IMR-90 (cell line): Measurements from ENCODE around the gene GADD45GIP1. TPM values are rescaled to one million over a fixed set of nuclear protein-coding genes. Genes with fewer than 3 reads are reported as not detected.

ENCODE experiments used
- ATAC-seq: fragments of 200-7000 bp; cut with Tn5 transposase; 2 replicates; pipeline ENCODE4 v1.9.1; 2020; ENCODE audit warnings: low read depth, mild to moderate bottlenecking, moderate library complexity
- BruUV-seq: library from RNA; stranded (reverse); fragments of 400-500 nt; replicated peaks from 2 replicates; lab custom pipeline; 2021; lab: Mats Ljungman, UMichigan
- CTCF ChIA-PET: fragments of 300-600 bp; formaldehyde crosslinking; extraction: SDS; loops from one replicate; lab custom pipeline; 2021; ENCODE audit warnings: antibody characterized with exemption; lab: Yijun Ruan, JAX
- POLR2A ChIA-PET: fragments of 300-600 bp; sonication (Branson Sonifier 250); formaldehyde crosslinking; loops from one replicate; lab custom pipeline; 2022; ENCODE audit warnings: antibody characterized with exemption; ENCODE audit not compliant: unreplicated experiment; lab: Charles Lee
- DNase-seq: peaks from one replicate; pipeline ENCODE4 v3.0.0; 2013
- H2AFZ ChIP-seq: replicated peaks from 2 replicates; pipeline ENCODE3; 2013; ENCODE audit warnings: low read length, mild to moderate bottlenecking; ENCODE audit not compliant: poor library complexity
- H2AK5ac ChIP-seq: 2 replicates; pipeline ENCODE4 v1.6.1; 2013; ENCODE audit warnings: low read depth, low read length, inconsistent platforms
- H2AK9ac ChIP-seq: replicated peaks from 2 replicates; pipeline ENCODE3; 2013; ENCODE audit warnings: mild to moderate bottlenecking, low read depth, low read length, moderate library complexity; ENCODE audit not compliant: poor library complexity
- H2BK120ac ChIP-seq: 2 replicates; pipeline ENCODE4 v1.6.1; 2013; ENCODE audit warnings: low read depth, low read length, inconsistent platforms
- H2BK15ac ChIP-seq: 3 replicates; pipeline ENCODE4 v1.6.1; 2013; ENCODE audit warnings: low read depth, low read length, inconsistent platforms
- H2BK20ac ChIP-seq: 2 replicates; pipeline ENCODE4 v1.6.1; 2013; ENCODE audit warnings: low read depth, mild to moderate bottlenecking, inconsistent platforms, low read length, moderate library complexity
- H2BK5ac ChIP-seq: 2 replicates; pipeline ENCODE4 v1.6.1; 2013; ENCODE audit warnings: mild to moderate bottlenecking, low read depth, low read length, inconsistent platforms; ENCODE audit not compliant: poor library complexity, severe bottlenecking
- H3K14ac ChIP-seq: replicated peaks from 2 replicates; pipeline ENCODE4 v1.6.1; 2013; ENCODE audit warnings: low read depth, low read length, inconsistent platforms
- H3K18ac ChIP-seq: 2 replicates; pipeline ENCODE4 v1.6.1; 2013; ENCODE audit warnings: low read depth, low read length, control low read depth
- H3K23ac ChIP-seq: 2 replicates; pipeline ENCODE4 v1.6.1; 2013; ENCODE audit warnings: low read depth, low read length, inconsistent platforms
- H3K27ac ChIP-seq: 2 replicates; pipeline ENCODE4 v1.5.1; 2013; ENCODE audit warnings: mild to moderate bottlenecking, control low read depth, low read length; ENCODE audit not compliant: insufficient read depth
- H3K27me3 ChIP-seq: 2 replicates; pipeline ENCODE4 v1.6.1; 2013; ENCODE audit warnings: low read length; ENCODE audit not compliant: control insufficient read depth, insufficient read depth
- H3K36me3 ChIP-seq: 2 replicates; pipeline ENCODE4 v1.6.1; 2013; ENCODE audit warnings: low read length, mixed read lengths; ENCODE audit not compliant: control insufficient read depth, insufficient read depth
- H3K4ac ChIP-seq: 2 replicates; pipeline ENCODE4 v1.6.1; 2013; ENCODE audit warnings: low read depth, low read length, inconsistent platforms
- H3K4me1 ChIP-seq: 2 replicates; pipeline ENCODE4 v1.6.1; 2013; ENCODE audit warnings: low read length, mixed read lengths; ENCODE audit not compliant: control insufficient read depth, insufficient read depth
- H3K4me2 ChIP-seq: 2 replicates; pipeline ENCODE4 v1.6.1; 2013; ENCODE audit warnings: low read depth, mild to moderate bottlenecking, control low read depth, low read length, moderate library complexity
- H3K4me3 ChIP-seq: 2 replicates; pipeline ENCODE4 v1.5.1; 2013; ENCODE audit warnings: low read depth, mild to moderate bottlenecking, control low read depth, low read length, moderate library complexity; ENCODE audit not compliant: insufficient read depth
- H3K56ac ChIP-seq: 2 replicates; pipeline ENCODE4 v1.6.1; 2013; ENCODE audit warnings: low read length, inconsistent platforms; ENCODE audit not compliant: insufficient read depth; ENCODE audit errors: extremely low read depth
- H3K79me1 ChIP-seq, 2 experiments: 2 replicates each; pipeline ENCODE4 v1.6.1; 2013; ENCODE audit warnings: low read length in 2 of 2, inconsistent platforms in 1 of 2, low read depth in 1 of 2
- H3K9ac ChIP-seq: 2 replicates; pipeline ENCODE4 v1.6.1; 2013; ENCODE audit warnings: low read depth, low read length, control low read depth
- H3K9me1 ChIP-seq: 2 replicates; pipeline ENCODE4 v1.6.1; 2013; ENCODE audit warnings: low read length, inconsistent platforms; ENCODE audit not compliant: insufficient read depth
- H3K9me3 ChIP-seq: 2 replicates; pipeline ENCODE4 v1.6.1; 2013; ENCODE audit warnings: low read length; ENCODE audit not compliant: control insufficient read depth, insufficient read depth
- H4K20me1 ChIP-seq: 2 replicates; pipeline ENCODE4 v1.6.1; 2013; ENCODE audit warnings: low read length, inconsistent platforms; ENCODE audit not compliant: insufficient read depth
- H4K5ac ChIP-seq: 2 replicates; pipeline ENCODE4 v1.6.1; 2013; ENCODE audit warnings: mild to moderate bottlenecking, low read depth, low read length, control low read depth
- H4K8ac ChIP-seq, 2 experiments: 2 replicates each; pipeline ENCODE4 v1.6.1; 2013; ENCODE audit warnings: low read depth in 2 of 2, low read length in 2 of 2, control low read depth in 1 of 2, inconsistent platforms in 1 of 2
- H4K91ac ChIP-seq: 2 replicates; pipeline ENCODE4 v1.6.1; 2013; ENCODE audit warnings: low read depth, low read length, inconsistent platforms; ENCODE audit not compliant: insufficient read depth
- BHLHE40 ChIP-seq: fragments of 150-350 bp; IDR thresholded peaks from 2 replicates; pipeline ENCODE4 v1.6.1; 2016; ENCODE audit warnings: mild to moderate bottlenecking, low read depth, low read length
- CEBPB ChIP-seq: IDR thresholded peaks from 2 replicates; pipeline ENCODE4 v1.6.1; 2012; ENCODE audit warnings: low read depth, low read length, improper control_type of control experiment
- CHD1 ChIP-seq: IDR thresholded peaks from 2 replicates; pipeline ENCODE4 v1.6.1; 2012; ENCODE audit warnings: low read depth, low read length, improper control_type of control experiment
- CTCF ChIP-seq: conservative IDR thresholded peaks from 2 replicates; pipeline ENCODE4 v1.5.1; 2012; ENCODE audit warnings: mild to moderate bottlenecking, low read depth, low read length, improper control_type of control experiment
- ELK1 ChIP-seq: fragments of 150-350 bp; IDR thresholded peaks from 2 replicates; pipeline ENCODE4 v1.6.1; 2016; ENCODE audit warnings: low read depth, mild to moderate bottlenecking, low read length, moderate library complexity, borderline replicate concordance
- FOS ChIP-seq: fragments of 150-350 bp; IDR thresholded peaks from 2 replicates; pipeline ENCODE4 v1.6.1; 2016; ENCODE audit warnings: low read depth, low read length
- MAZ ChIP-seq: IDR thresholded peaks from 2 replicates; pipeline ENCODE4 v1.6.1; 2012; ENCODE audit warnings: low read depth, mild to moderate bottlenecking, low read length, improper control_type of control experiment, moderate library complexity, borderline replicate concordance
- MXI1 ChIP-seq: IDR thresholded peaks from 2 replicates; pipeline ENCODE4 v1.6.1; 2012; ENCODE audit warnings: low read depth, mild to moderate bottlenecking, low read length, moderate library complexity, borderline replicate concordance
- NFE2L2 ChIP-seq: fragments of 150-350 bp; IDR thresholded peaks from 2 replicates; pipeline ENCODE4 v1.6.1; 2016; ENCODE audit warnings: low read depth, mild to moderate bottlenecking, low read length
- POLR2A ChIP-seq: IDR thresholded peaks from 2 replicates; pipeline ENCODE4 v1.6.1; 2012; ENCODE audit warnings: mild to moderate bottlenecking, low read depth, low read length
- RAD21 ChIP-seq: IDR thresholded peaks from 2 replicates; pipeline ENCODE4 v1.6.1; 2012; ENCODE audit warnings: low read length, improper control_type of control experiment
- RCOR1 ChIP-seq: IDR thresholded peaks from 2 replicates; pipeline ENCODE4 v1.6.1; 2012; ENCODE audit warnings: mild to moderate bottlenecking, low read length, improper control_type of control experiment; ENCODE audit not compliant: insufficient replicate concordance
- RFX5 ChIP-seq: IDR thresholded peaks from 2 replicates; pipeline ENCODE4 v1.8.0; 2012; ENCODE audit warnings: low read depth, mild to moderate bottlenecking, low read length, moderate library complexity
- SMC3 ChIP-seq: fragments of 150-350 bp; IDR thresholded peaks from 2 replicates; pipeline ENCODE4 v1.6.1; 2016; ENCODE audit warnings: low read depth, mild to moderate bottlenecking, antibody characterized with exemption, low read length, moderate library complexity
- USF2 ChIP-seq: fragments of 150-350 bp; IDR thresholded peaks from 2 replicates; pipeline ENCODE4 v1.6.1; 2017; ENCODE audit warnings: mild to moderate bottlenecking, antibody characterized with exemption, low read length, low read depth
- WGBS, 2 experiments: methylation state at CpG; one replicate each; pipeline versions ENCODE4 v1.1.5 to v1.1.7; 2013; ENCODE audit warnings: missing lambda C conversion rate in 2 of 2; ENCODE audit not compliant: insufficient read length in 1 of 2; ENCODE audit errors: extremely low coverage in 2 of 2; 5-methylcytosine and 5-hydroxymethylcytosine counted together
- dilution Hi-C: fragments of 300-500 bp; cut with HindIII; formaldehyde crosslinking; loops from one replicate; pipeline ENCODE4 v1.14.3; 2018; ENCODE audit warnings: low sequenced_read_pairs; ENCODE audit not compliant: unreplicated experiment
- in situ Hi-C: fragments of 300-500 bp; cut with MboI; formaldehyde crosslinking; loops from 3 replicates; pipeline ENCODE4 v1.14.3; 2019; ENCODE audit warnings: low sequenced_read_pairs, inconsistent platforms, mixed read lengths
- intact Hi-C: fragments of 100-400 bp; cut with micrococcal nuclease; formaldehyde crosslinking; loops from 2 replicates; pipeline ENCODE4 v1.10.0; 2022
- polyA plus RNA-seq, 3 experiments: library from polyadenylated mRNA; depleted of rRNA; stranded (reverse); fragments of >200 nt; gene quantifications; 2 replicates each; pipeline ENCODE4 v1.2.3, GENCODE V29; 2012; ENCODE audit warnings: low replicate concordance in 1 of 3
- total RNA-seq: library from RNA; depleted of rRNA; stranded (reverse); fragments of >200 nt; gene quantifications from 2 replicates; pipeline ENCODE4 v1.2.3, GENCODE V29; 2012

Gene GADD45GIP1
- total and polyA plus RNA-seq, 2 of the 4 experiments (the other 2 are of a cell fraction): 13.3 to 42.4 TPM

- intact Hi-C loops (no loop called here), in situ Hi-C loops (no loop called here), dilution Hi-C loops (no loop called here)
- ATAC-seq: no peak
- Histone ChIP-seq H3K9me3 (no peaks in the 10 kb centered on the region), H3K9ac (no peak overlapping the region), H3K9me1 (peaks cover 9% of the 10 kb centered on the region; the same call in 1 of the 2 replicates), H3K4me2 (no peak overlapping the region), H3K14ac (no peak overlapping the region), H3K23ac (no peak overlapping the region), H3K79me1 (peaks cover 30 to 74% of the 10 kb centered on the region in 2 experiments), H3K4me3 (no peak overlapping the region), H2BK5ac (no peak overlapping the region), H3K36me3 (peaks cover 60% of the 10 kb centered on the region), H2AK5ac (no peak overlapping the region), H3K56ac (no peak overlapping the region), H2AK9ac (no peak overlapping the region), H2BK120ac (no peak overlapping the region), H2AFZ (no peak overlapping the region), H3K27me3 (no peaks in the 10 kb centered on the region), H4K8ac (no peak overlapping the region), H3K4ac (no peak overlapping the region), H4K20me1 (peaks cover 34% of the 10 kb centered on the region), H4K5ac (no peak overlapping the region), H3K4me1 (peaks cover 22% of the 10 kb centered on the region), H2BK15ac (no peak overlapping the region), H4K91ac (no peak overlapping the region), H3K18ac (no peak overlapping the region), H3K27ac (no peak overlapping the region), H2BK20ac (no peak overlapping the region)
- CTCF ChIA-PET: no interaction called here
- TF ChIP-seq MXI1 (no peak), RAD21 (no peak), MAZ (no peak), CHD1 (no peak), RCOR1 (no peak), BHLHE40 (no peak), USF2 (no peak), CTCF (no peak), NFE2L2 (no peak), CEBPB (no peak), RFX5 (no peak), SMC3 (no peak), POLR2A (no peak), FOS (no peak), ELK1 (no peak)
- POLR2A ChIA-PET: no interaction called here
- DNase-seq: no peak
- WGBS, 2 experiments: 89% methylated on average over 4 of the region's 16 CpGs; no CpG with 5 or more reads in 1 of the 2 experiments
- BruUV-seq: no TSS peak
Observed at GRCh38 chr19:12949363-12950283, 7.4 kb downstream of the GADD45GIP1 start.
